Uterus (tissue), 2 donors: ENCODE results near the gene NFIC.
A peak's percentile ranks its signal among the peaks of the same experiment; 100 is the strongest.

Experiments used
- POLR2A ChIP-seq, 2 donors: fragments of 450-650 bp; IDR thresholded peaks; one replicate each; pipeline ENCODE4 v1.6.1; 2016; ENCODE audit warnings: antibody characterized with exemption in 2 of 2, mild to moderate bottlenecking in 1 of 2, moderate library complexity in 1 of 2
- TF ChIP-seq, protein P1 (sequence below), 4 experiments: fragments of 200-600 bp in 2 of 4; fragments of 450-650 bp in 2 of 4; sonication (generic) in 2 of 4; IDR thresholded peaks; one replicate each; pipeline ENCODE4 v1.5.1; 2016 to 2019; ENCODE audit warnings: antibody characterized with exemption in 4 of 4, mild to moderate bottlenecking in 2 of 4, moderate library complexity in 1 of 4

DNA sequence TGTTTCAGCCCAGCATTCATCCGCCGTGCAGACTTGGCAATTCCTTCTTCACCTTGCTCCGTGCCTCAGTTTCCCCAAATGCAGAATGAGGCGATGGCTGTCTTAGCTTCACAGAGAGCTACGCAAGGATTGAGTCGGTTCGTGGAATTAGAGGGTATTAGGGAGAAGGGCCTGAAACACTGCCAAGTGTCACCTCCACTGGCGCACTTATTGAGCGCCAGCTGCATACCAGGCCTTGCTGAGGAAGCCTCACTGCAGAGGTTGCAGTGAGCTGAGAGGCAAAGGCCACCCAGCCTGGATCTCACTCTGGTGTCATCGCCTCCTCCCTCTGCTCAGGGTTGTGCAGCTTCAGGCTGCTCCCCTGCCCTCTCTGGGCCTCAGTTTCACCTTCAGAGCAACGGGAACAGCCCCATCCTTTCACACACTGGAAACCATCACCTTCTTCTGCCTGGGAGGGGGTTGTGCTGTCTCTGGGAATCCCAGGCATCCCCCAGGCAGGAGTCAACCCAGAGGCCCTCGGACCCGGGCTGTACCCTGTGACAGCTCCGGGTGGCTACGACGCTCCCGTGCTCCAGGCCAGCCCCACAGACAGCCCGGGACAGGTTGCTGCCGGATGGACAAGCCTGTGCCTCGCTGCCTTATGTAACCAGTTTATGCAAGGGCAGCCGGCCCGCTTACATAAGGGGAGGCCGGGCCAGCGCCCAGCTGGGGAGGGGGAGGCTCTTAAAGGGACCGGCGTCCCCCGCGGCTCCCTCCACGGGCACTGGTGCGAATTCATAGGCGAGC, 31.9 kb downstream of the NFIC start:
- TF ChIP-seq, protein P1, sequence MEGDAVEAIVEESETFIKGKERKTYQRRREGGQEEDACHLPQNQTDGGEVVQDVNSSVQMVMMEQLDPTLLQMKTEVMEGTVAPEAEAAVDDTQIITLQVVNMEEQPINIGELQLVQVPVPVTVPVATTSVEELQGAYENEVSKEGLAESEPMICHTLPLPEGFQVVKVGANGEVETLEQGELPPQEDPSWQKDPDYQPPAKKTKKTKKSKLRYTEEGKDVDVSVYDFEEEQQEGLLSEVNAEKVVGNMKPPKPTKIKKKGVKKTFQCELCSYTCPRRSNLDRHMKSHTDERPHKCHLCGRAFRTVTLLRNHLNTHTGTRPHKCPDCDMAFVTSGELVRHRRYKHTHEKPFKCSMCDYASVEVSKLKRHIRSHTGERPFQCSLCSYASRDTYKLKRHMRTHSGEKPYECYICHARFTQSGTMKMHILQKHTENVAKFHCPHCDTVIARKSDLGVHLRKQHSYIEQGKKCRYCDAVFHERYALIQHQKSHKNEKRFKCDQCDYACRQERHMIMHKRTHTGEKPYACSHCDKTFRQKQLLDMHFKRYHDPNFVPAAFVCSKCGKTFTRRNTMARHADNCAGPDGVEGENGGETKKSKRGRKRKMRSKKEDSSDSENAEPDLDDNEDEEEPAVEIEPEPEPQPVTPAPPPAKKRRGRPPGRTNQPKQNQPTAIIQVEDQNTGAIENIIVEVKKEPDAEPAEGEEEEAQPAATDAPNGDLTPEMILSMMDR (IDR thresholded peaks at IDR 0.05): no peak
- TF ChIP-seq POLR2A (IDR thresholded peaks at IDR 0.05): peak in 1 of 2 donors; percentile 23
